Uterus (tissue), 4 donors: ENCODE measurements around the gene RCBTB1. TPM values are rescaled to one million over a fixed set of nuclear protein-coding genes. Genes with fewer than 3 reads are reported as not detected.

Experiments
- DNase-seq, 2 donors: peaks; one replicate each; pipeline ENCODE4 v3.0.0-alpha.2; 2019 to 2020
- H3K27ac ChIP-seq, 2 donors: fragments of 200-600 bp; sonication (generic); 1 replicate in 1 of 2; 2 replicates in 1 of 2; pipeline ENCODE4 v1.5.1; 2016 to 2018
- H3K27me3 ChIP-seq, 2 donors: fragments of 200-600 bp; sonication (generic); one replicate each; pipeline ENCODE4 v1.5.1; 2018 to 2019; ENCODE audit warnings: control low read depth in 1 of 2
- H3K36me3 ChIP-seq, 2 donors: fragments of 200-600 bp; sonication (generic); one replicate each; pipeline ENCODE4 v1.5.1; 2019; ENCODE audit warnings: control low read depth in 1 of 2
- H3K4me1 ChIP-seq, 2 donors: fragments of 200-600 bp; sonication (generic); one replicate each; pipeline ENCODE4 v1.5.1; 2018 to 2019; ENCODE audit warnings: control low read depth in 1 of 2
- H3K4me3 ChIP-seq, 2 donors: fragments of 200-600 bp; sonication (generic); 1 replicate in 1 of 2; 2 replicates in 1 of 2; pipeline ENCODE4 v1.5.1; 2018 to 2019; ENCODE audit warnings: mild to moderate bottlenecking in 1 of 2
- H3K9me3 ChIP-seq, 2 donors: fragments of 200-600 bp; sonication (generic); one replicate each; pipeline ENCODE4 v1.5.1; 2019; ENCODE audit warnings: control low read depth in 1 of 2
- POLR2A ChIP-seq, 2 donors: fragments of 450-650 bp; IDR thresholded peaks; one replicate each; pipeline ENCODE4 v1.6.1; 2016; ENCODE audit warnings: antibody characterized with exemption in 2 of 2, mild to moderate bottlenecking in 1 of 2, moderate library complexity in 1 of 2
- intact Hi-C: fragments of 100-400 bp; cut with DNase I; formaldehyde crosslinking; loops from one replicate; pipeline ENCODE4 v1.15.1; 2023; ENCODE audit warnings: low total_unique reads
- total RNA-seq, 4 donors: library from RNA; depleted of rRNA in 3 of 4; stranded (reverse); fragments of >200 nt in 3 of 4; gene quantifications; one replicate each; pipeline versions ENCODE4 v1.1.0 to v1.2.4, GENCODE V29; 2014 to 2023
- TF ChIP-seq, protein P1 (sequence below), 4 experiments: fragments of 200-600 bp in 2 of 4; fragments of 450-650 bp in 2 of 4; sonication (generic) in 2 of 4; IDR thresholded peaks; one replicate each; pipeline ENCODE4 v1.5.1; 2016 to 2019; ENCODE audit warnings: antibody characterized with exemption in 4 of 4, mild to moderate bottlenecking in 2 of 4, moderate library complexity in 1 of 4
- donor health status: DM: yes; HTN: yes; CAD: no.

RCBTB1 gene
- total RNA-seq, 4 donors from 2014 or later, result 4.4 to 24.6 (median 19.1) TPM

GRCh38 chr13:49586717-49587116, 1.4 kb upstream of the RCBTB1 start:
- Histone ChIP-seq H3K27ac (peak overlapping the region in 1 of 2 donors; percentile 85), H3K9me3 (no peaks in the 10 kb centered on the region), H3K4me3 (no peak overlapping the region), H3K36me3 (no peaks in the 10 kb centered on the region), H3K4me1 (no peaks in the 10 kb centered on the region), H3K27me3 (no peaks in the 10 kb centered on the region)
- TF ChIP-seq POLR2A (IDR thresholded peaks at IDR 0.05), result no peak
- TF ChIP-seq, protein P1, sequence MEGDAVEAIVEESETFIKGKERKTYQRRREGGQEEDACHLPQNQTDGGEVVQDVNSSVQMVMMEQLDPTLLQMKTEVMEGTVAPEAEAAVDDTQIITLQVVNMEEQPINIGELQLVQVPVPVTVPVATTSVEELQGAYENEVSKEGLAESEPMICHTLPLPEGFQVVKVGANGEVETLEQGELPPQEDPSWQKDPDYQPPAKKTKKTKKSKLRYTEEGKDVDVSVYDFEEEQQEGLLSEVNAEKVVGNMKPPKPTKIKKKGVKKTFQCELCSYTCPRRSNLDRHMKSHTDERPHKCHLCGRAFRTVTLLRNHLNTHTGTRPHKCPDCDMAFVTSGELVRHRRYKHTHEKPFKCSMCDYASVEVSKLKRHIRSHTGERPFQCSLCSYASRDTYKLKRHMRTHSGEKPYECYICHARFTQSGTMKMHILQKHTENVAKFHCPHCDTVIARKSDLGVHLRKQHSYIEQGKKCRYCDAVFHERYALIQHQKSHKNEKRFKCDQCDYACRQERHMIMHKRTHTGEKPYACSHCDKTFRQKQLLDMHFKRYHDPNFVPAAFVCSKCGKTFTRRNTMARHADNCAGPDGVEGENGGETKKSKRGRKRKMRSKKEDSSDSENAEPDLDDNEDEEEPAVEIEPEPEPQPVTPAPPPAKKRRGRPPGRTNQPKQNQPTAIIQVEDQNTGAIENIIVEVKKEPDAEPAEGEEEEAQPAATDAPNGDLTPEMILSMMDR (IDR thresholded peaks at IDR 0.05), result no peak
- DNase-seq, result no peak
- intact Hi-C loops, result no loop called here

DNA sequence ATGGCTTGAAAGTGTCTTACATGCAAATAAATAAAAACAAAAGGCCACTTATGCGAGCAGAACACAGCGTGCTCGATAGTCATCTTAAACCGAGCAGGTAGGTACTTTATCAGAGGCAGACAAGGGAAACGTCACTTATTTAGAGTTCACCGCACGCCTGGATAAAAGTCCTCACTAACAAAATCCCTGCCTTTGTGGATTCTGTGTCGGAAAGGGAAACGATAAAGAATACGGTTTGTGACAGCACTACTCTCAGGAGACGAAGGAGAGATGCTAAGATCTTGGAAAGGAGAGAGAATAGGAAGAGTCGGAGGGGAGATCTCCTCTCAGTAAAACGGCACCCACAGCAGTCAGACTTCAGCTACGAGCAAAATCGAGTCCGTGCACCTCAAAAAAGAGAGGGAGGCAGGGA, 581 bp downstream of the RCBTB1 start:
- intact Hi-C loops, result no loop called here
- Histone ChIP-seq H3K9me3 (no peaks in the 10 kb centered on the region), H3K36me3 (no peaks in the 10 kb centered on the region), H3K27me3 (no peaks in the 10 kb centered on the region), H3K4me1 (no peaks in the 10 kb centered on the region), H3K27ac (peak overlapping the region; percentile 83 to 85), H3K4me3 (peak overlapping the region; percentile 78 to 84)
- TF ChIP-seq POLR2A (IDR thresholded peaks at IDR 0.05), result no peak
- TF ChIP-seq, protein P1 (IDR thresholded peaks at IDR 0.05), result no peak
- no peak for DNase-seq

GRCh38 chr13:49580980-49581680, 4.2 kb downstream of the RCBTB1 start:
- Histone ChIP-seq H3K36me3 (no peaks in the 10 kb centered on the region), H3K27ac (no peak overlapping the region), H3K9me3 (no peaks in the 10 kb centered on the region), H3K27me3 (no peaks in the 10 kb centered on the region), H3K4me1 (no peaks in the 10 kb centered on the region), H3K4me3 (no peak overlapping the region)
- intact Hi-C loops, result no loop called here
- no peak for TF ChIP-seq POLR2A (IDR thresholded peaks at IDR 0.05)
- TF ChIP-seq, protein P1 (IDR thresholded peaks at IDR 0.05), result no peak
- no peak for DNase-seq

GRCh38 chr13:49579501-49579900, 5.9 kb downstream of the RCBTB1 start:
- no peak overlapping the region for H3K27ac ChIP-seq
- DNase-seq, result no peak
- H3K27me3 ChIP-seq, result no peaks in the 10 kb centered on the region
- no peaks in the 10 kb centered on the region for H3K4me1 ChIP-seq
- H3K9me3 ChIP-seq, result no peaks in the 10 kb centered on the region
- no peaks in the 10 kb centered on the region for H3K36me3 ChIP-seq
- TF ChIP-seq, protein P1 (IDR thresholded peaks at IDR 0.05), result no peak
- TF ChIP-seq POLR2A (IDR thresholded peaks at IDR 0.05), result no peak
- intact Hi-C loops, result no loop called here
- H3K4me3 ChIP-seq, result no peak overlapping the region

GRCh38 chr13:49571299-49572240, 13.8 kb downstream of the RCBTB1 start:
- H3K27ac ChIP-seq, result no peak overlapping the region
- no peaks in the 10 kb centered on the region for H3K9me3 ChIP-seq
- H3K4me3 ChIP-seq, result no peak overlapping the region
- intact Hi-C loops, result no loop called here
- H3K36me3 ChIP-seq, result no peaks in the 10 kb centered on the region
- TF ChIP-seq, protein P1 (IDR thresholded peaks at IDR 0.05), result no peak
- no peak for TF ChIP-seq POLR2A (IDR thresholded peaks at IDR 0.05)
- H3K27me3 ChIP-seq, result no peaks in the 10 kb centered on the region
- no peak for DNase-seq
- H3K4me1 ChIP-seq, result no peaks in the 10 kb centered on the region
